H9 (cell line): ENCODE data around the gene PPP1R13B. TPM values are rescaled to one million over a fixed set of nuclear protein-coding genes. Genes with fewer than 3 reads are reported as not detected.

Experiments used
- DNase-seq: peaks from one replicate; pipeline ENCODE4 v3.0.0-alpha.2; 2017
- H2AFZ ChIP-seq: one replicate; pipeline ENCODE4 v1.6.1; 2013; ENCODE audit warnings: mild to moderate bottlenecking, low read length, control low read depth, moderate library complexity
- H2AK5ac ChIP-seq: 2 replicates; pipeline ENCODE4 v1.6.1; 2013; ENCODE audit warnings: low read length, control low read depth, mixed read lengths; ENCODE audit not compliant: insufficient read length
- H2BK120ac ChIP-seq: one replicate; pipeline ENCODE4 v1.6.1; 2013; ENCODE audit warnings: low read depth, mild to moderate bottlenecking, low read length, control low read depth, inconsistent platforms; ENCODE audit not compliant: poor library complexity, severe bottlenecking
- H2BK12ac ChIP-seq: 2 replicates; pipeline ENCODE4 v1.6.1; 2013; ENCODE audit warnings: low read length, control low read depth, mixed read lengths, low read depth; ENCODE audit not compliant: insufficient read length
- H2BK15ac ChIP-seq: 2 replicates; pipeline ENCODE4 v1.6.1; 2013; ENCODE audit warnings: low read depth, low read length, control low read depth
- H2BK20ac ChIP-seq: one replicate; pipeline ENCODE4 v1.6.1; 2013; ENCODE audit warnings: low read depth, mild to moderate bottlenecking, low read length, control low read depth, inconsistent platforms; ENCODE audit not compliant: poor library complexity, severe bottlenecking
- H2BK5ac ChIP-seq: 2 replicates; pipeline ENCODE4 v1.6.1; 2013; ENCODE audit warnings: low read length, control low read depth, mixed read lengths; ENCODE audit not compliant: insufficient read length
- H3K14ac ChIP-seq: 2 replicates; pipeline ENCODE4 v1.6.1; 2013; ENCODE audit warnings: low read length, control low read depth; ENCODE audit not compliant: insufficient read depth
- H3K18ac ChIP-seq: 2 replicates; pipeline ENCODE4 v1.6.1; 2013; ENCODE audit warnings: low read depth, mild to moderate bottlenecking, mixed read lengths, low read length, control low read depth; ENCODE audit not compliant: insufficient read length
- H3K23ac ChIP-seq: 2 replicates; pipeline ENCODE4 v1.6.1; 2013; ENCODE audit warnings: low read length, control low read depth, mixed read lengths, low read depth; ENCODE audit not compliant: insufficient read length
- H3K23me2 ChIP-seq: 2 replicates; pipeline ENCODE4 v1.6.1; 2013; ENCODE audit warnings: low read depth, mild to moderate bottlenecking, mixed read lengths, low read length, control low read depth; ENCODE audit not compliant: insufficient read length, poor library complexity, severe bottlenecking
- H3K27ac ChIP-seq: 2 replicates; pipeline ENCODE4 v1.5.1; 2013; ENCODE audit warnings: low read length, control low read depth, mixed read lengths, low read depth; ENCODE audit not compliant: insufficient read length
- H3K27me3 ChIP-seq: 2 replicates; pipeline ENCODE4 v1.6.1; 2013; ENCODE audit warnings: low read length, control low read depth, inconsistent platforms; ENCODE audit not compliant: insufficient read depth
- H3K4ac ChIP-seq: 2 replicates; pipeline ENCODE4 v1.6.1; 2013; ENCODE audit warnings: low read depth, mild to moderate bottlenecking, control low read depth, inconsistent platforms, low read length, moderate library complexity
- H3K4me1 ChIP-seq: 2 replicates; pipeline ENCODE4 v1.6.1; 2013; ENCODE audit warnings: low read length, control low read depth, inconsistent platforms; ENCODE audit not compliant: insufficient read depth
- H3K4me2 ChIP-seq: 2 replicates; pipeline ENCODE4 v1.6.1; 2013; ENCODE audit warnings: low read length, control low read depth, mixed read lengths; ENCODE audit not compliant: insufficient read length, insufficient read depth
- H3K56ac ChIP-seq: 2 replicates; pipeline ENCODE4 v1.6.1; 2013; ENCODE audit warnings: low read depth, mild to moderate bottlenecking, mixed read lengths, low read length, control low read depth; ENCODE audit not compliant: insufficient read length
- H3K79me1 ChIP-seq: 2 replicates; pipeline ENCODE4 v1.6.1; 2013; ENCODE audit warnings: low read depth, mild to moderate bottlenecking, moderate library complexity, low read length, control low read depth, inconsistent platforms; ENCODE audit not compliant: insufficient read depth, poor library complexity, severe bottlenecking
- H3K79me2 ChIP-seq: 2 replicates; pipeline ENCODE4 v1.6.1; 2013; ENCODE audit warnings: low read length, control low read depth, inconsistent platforms; ENCODE audit not compliant: insufficient read depth
- H3K9ac ChIP-seq: 2 replicates; pipeline ENCODE4 v1.6.1; 2013; ENCODE audit warnings: low read length, control low read depth, mixed read lengths; ENCODE audit not compliant: insufficient read length; ENCODE audit errors: extremely low read depth
- H3K9me3 ChIP-seq: one replicate; pipeline ENCODE4 v1.6.1; 2013; ENCODE audit warnings: low read depth, low read length, inconsistent platforms; ENCODE audit not compliant: control insufficient read depth
- H3T11ph ChIP-seq: one replicate; pipeline ENCODE4 v1.6.1; 2013; ENCODE audit warnings: mild to moderate bottlenecking, low read length, control low read depth, inconsistent platforms
- H4K20me1 ChIP-seq: one replicate; pipeline ENCODE4 v1.6.1; 2013; ENCODE audit not compliant: control insufficient read depth, insufficient read length, insufficient read depth
- H4K5ac ChIP-seq: 2 replicates; pipeline ENCODE4 v1.6.1; 2013; ENCODE audit warnings: low read depth, mild to moderate bottlenecking, mixed read lengths, low read length, control low read depth; ENCODE audit not compliant: insufficient read length
- H4K8ac ChIP-seq: replicated peaks from 2 replicates; pipeline ENCODE4 v1.6.1; 2013; ENCODE audit warnings: low read length, control low read depth, mixed read lengths, low read depth; ENCODE audit not compliant: insufficient read length
- H4K91ac ChIP-seq: 2 replicates; pipeline ENCODE4 v1.6.1; 2013; ENCODE audit warnings: low read depth, mild to moderate bottlenecking, moderate library complexity, mixed read lengths, low read length, control low read depth; ENCODE audit not compliant: insufficient read length
- H3K27ac Mint-ChIP-seq, 3 experiments: 2 replicates in 2 of 3; 3 replicates in 1 of 3; pipeline ENCODE4 v1.8.0; 2020 to 2021; ENCODE audit warnings: mixed read lengths in 3 of 3, mild to moderate bottlenecking in 1 of 3, moderate library complexity in 1 of 3
- H3K27me3 Mint-ChIP-seq: 2 replicates; pipeline ENCODE4 v1.8.0; 2021; ENCODE audit warnings: low read depth, mild to moderate bottlenecking, moderate library complexity, mixed read lengths
- H3K36me3 Mint-ChIP-seq, 3 experiments: 2 replicates in 2 of 3; 3 replicates in 1 of 3; pipeline ENCODE4 v1.8.0; 2020 to 2021; ENCODE audit warnings: low read depth in 3 of 3, mixed read lengths in 3 of 3; ENCODE audit not compliant: insufficient read depth in 1 of 3
- H3K4me1 Mint-ChIP-seq, 2 experiments: 2 replicates each; pipeline ENCODE4 v1.8.0; 2020; ENCODE audit warnings: mixed read lengths in 2 of 2
- H3K4me3 Mint-ChIP-seq, 2 experiments: 2 replicates in 1 of 2; 3 replicates in 1 of 2; pipeline ENCODE4 v1.8.0; 2020 to 2021; ENCODE audit warnings: mild to moderate bottlenecking in 2 of 2, mixed read lengths in 2 of 2, moderate library complexity in 1 of 2
- H3K9me3 Mint-ChIP-seq, 2 experiments: 2 replicates in 1 of 2; 3 replicates in 1 of 2; pipeline ENCODE4 v1.8.0; 2020; ENCODE audit warnings: mild to moderate bottlenecking in 2 of 2, mixed read lengths in 2 of 2, moderate library complexity in 1 of 2
- WGBS: extraction: QIAGEN DNeasy Blood & Tissue Kit; methylation state at CpG from one replicate; pipeline ENCODE4 v1.1.7; 2013; ENCODE audit warnings: missing lambda C conversion rate, low lambda C conversion rate, mixed read lengths; ENCODE audit not compliant: insufficient read length; ENCODE audit errors: extremely low coverage; 5-methylcytosine and 5-hydroxymethylcytosine counted together
- total RNA-seq: library from RNA; stranded (reverse); gene quantifications from 2 replicates; pipeline ENCODE4 v1.2.1, GENCODE V29; 2021
- TF ChIP-seq, protein P1 (sequence below): fragments of 200-600 bp; sonication (generic); conservative IDR thresholded peaks from 3 replicates; pipeline ENCODE4 v1.8.0; 2021; ENCODE audit warnings: antibody characterized with exemption, mild to moderate bottlenecking

PPP1R13B gene
- total RNA-seq, 1 experiment from 2014 or later: 6.0 TPM

DNA sequence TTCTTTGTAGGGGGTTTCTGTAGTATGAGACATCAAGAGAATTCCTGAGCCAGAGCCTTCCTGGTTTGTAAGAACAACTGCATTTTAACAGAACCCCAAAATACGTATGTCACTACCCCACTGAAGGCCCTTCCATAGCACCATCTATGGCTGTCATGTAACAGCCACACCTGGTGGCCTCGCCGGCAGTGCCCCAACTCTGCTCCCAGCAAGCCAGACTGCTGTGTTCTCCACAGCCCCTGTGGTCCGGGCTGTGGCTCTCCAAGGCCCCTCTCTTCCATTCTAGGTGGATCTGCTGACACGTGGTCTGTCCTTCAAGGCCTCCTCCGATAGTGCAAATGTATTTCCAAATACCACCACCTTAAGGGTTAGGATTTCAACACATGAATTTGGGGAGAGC, 9.9 kb upstream of the PPP1R13B start:
- Histone ChIP-seq H2AFZ (no peak overlapping the region), H4K91ac (no peak overlapping the region), H3K9me3 (no peaks in the 10 kb centered on the region), H2BK5ac (no peak overlapping the region), H3K4me1 (peaks cover 3% of the 10 kb centered on the region; the same call in 1 of the 2 replicates), H3K79me1 (no peaks in the 10 kb centered on the region), H2AK5ac (no peak overlapping the region), H3K23me2 (no peaks in the 10 kb centered on the region), H3T11ph (no peak overlapping the region), H3K9ac (no peak overlapping the region), H3K18ac (no peak overlapping the region), H2BK20ac (no peak overlapping the region), H3K23ac (no peak overlapping the region), H3K4me2 (no peak overlapping the region), H3K56ac (no peak overlapping the region), H2BK12ac (no peak overlapping the region), H2BK120ac (no peak overlapping the region), H3K27ac (no peak overlapping the region), H3K4ac (no peak overlapping the region), H4K20me1 (no peaks in the 10 kb centered on the region), H3K27me3 (no peaks in the 10 kb centered on the region), H3K14ac (no peak overlapping the region), H4K5ac (no peak overlapping the region), H4K8ac (no peak overlapping the region), H2BK15ac (no peak overlapping the region), H3K79me2 (no peaks in the 10 kb centered on the region)
- Mint-ChIP-seq H3K27ac (no peak overlapping the region), H3K4me3 (no peak overlapping the region), H3K27me3 (peaks cover 4% of the 10 kb centered on the region), H3K4me1 (peaks cover 29 to 49% of the 10 kb centered on the region in 2 experiments), H3K36me3 (no peaks in the 10 kb centered on the region), H3K9me3 (no peaks in the 10 kb centered on the region; a peak in 1 of 5 replicates)
- WGBS: no CpG with 5 or more reads among the region's 6 CpGs
- TF ChIP-seq, protein P1, sequence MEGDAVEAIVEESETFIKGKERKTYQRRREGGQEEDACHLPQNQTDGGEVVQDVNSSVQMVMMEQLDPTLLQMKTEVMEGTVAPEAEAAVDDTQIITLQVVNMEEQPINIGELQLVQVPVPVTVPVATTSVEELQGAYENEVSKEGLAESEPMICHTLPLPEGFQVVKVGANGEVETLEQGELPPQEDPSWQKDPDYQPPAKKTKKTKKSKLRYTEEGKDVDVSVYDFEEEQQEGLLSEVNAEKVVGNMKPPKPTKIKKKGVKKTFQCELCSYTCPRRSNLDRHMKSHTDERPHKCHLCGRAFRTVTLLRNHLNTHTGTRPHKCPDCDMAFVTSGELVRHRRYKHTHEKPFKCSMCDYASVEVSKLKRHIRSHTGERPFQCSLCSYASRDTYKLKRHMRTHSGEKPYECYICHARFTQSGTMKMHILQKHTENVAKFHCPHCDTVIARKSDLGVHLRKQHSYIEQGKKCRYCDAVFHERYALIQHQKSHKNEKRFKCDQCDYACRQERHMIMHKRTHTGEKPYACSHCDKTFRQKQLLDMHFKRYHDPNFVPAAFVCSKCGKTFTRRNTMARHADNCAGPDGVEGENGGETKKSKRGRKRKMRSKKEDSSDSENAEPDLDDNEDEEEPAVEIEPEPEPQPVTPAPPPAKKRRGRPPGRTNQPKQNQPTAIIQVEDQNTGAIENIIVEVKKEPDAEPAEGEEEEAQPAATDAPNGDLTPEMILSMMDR: no peak
- no peak for DNase-seq
